ENCODE data around the gene CHST12.

GRCh38 chr7:2373646-2374045, 29.8 kb upstream of the CHST12 start:
- no peak for TF ChIP-seq CTCF (IDR thresholded peaks at IDR 0.05; ENCODE audit: low read length)
- TF ChIP-seq EZH2 (optimal IDR thresholded peaks at IDR 0.05; ENCODE audit: low read depth, low read length) = no peak

Data from MM.1S (cell line).